Suprapubic skin (tissue), 4 donors: Measurements from ENCODE around the gene PRAMEF5. TPM values are rescaled to one million over a fixed set of nuclear protein-coding genes. Genes with fewer than 3 reads are reported as not detected.
"Not testable (repeated sequence)": the region's sequence is repeated elsewhere in the genome, so short reads cannot be mapped to it uniquely, and the experiment has no call there.

Experiments
- DNase-seq, 2 donors: peaks; one replicate each; pipeline ENCODE4 v3.0.0-alpha.2; 2019; ENCODE audit warnings: low spot score in 2 of 2
- H3K27ac ChIP-seq: fragments of 200-600 bp; sonication (generic); one replicate; pipeline ENCODE4 v1.5.1; 2019
- H3K27me3 ChIP-seq: fragments of 200-600 bp; sonication (generic); one replicate; pipeline ENCODE4 v1.5.1; 2019
- H3K36me3 ChIP-seq: fragments of 200-600 bp; sonication (generic); one replicate; pipeline ENCODE4 v1.5.1; 2019
- H3K4me1 ChIP-seq: fragments of 200-600 bp; sonication (generic); one replicate; pipeline ENCODE4 v1.5.1; 2019
- H3K4me3 ChIP-seq: fragments of 200-600 bp; sonication (generic); one replicate; pipeline ENCODE4 v1.5.1; 2019; ENCODE audit warnings: mild to moderate bottlenecking
- H3K9me3 ChIP-seq: fragments of 200-600 bp; sonication (generic); one replicate; pipeline ENCODE4 v1.5.1; 2019
- WGBS: methylation state at CpG from one replicate; pipeline ENCODE4 v1.1.5; 2018; 5-methylcytosine and 5-hydroxymethylcytosine counted together
- total RNA-seq, 4 donors: library from RNA; depleted of rRNA; stranded (reverse); fragments of >200 nt; gene quantifications; one replicate each; pipeline ENCODE4 v1.1.0, GENCODE V29; 2016

Gene PRAMEF5
- total RNA-seq, 4 donors from 2014 or later = not detected

GRCh38 chr1:13231061-13231750, 22.8 kb upstream of the PRAMEF5 start:
- H3K27ac ChIP-seq, H3K36me3 ChIP-seq, H3K27me3 ChIP-seq, H3K4me3 ChIP-seq, H3K9me3 ChIP-seq, H3K4me1 ChIP-seq: not testable (repeated sequence)
- 78% methylated on average over 7 of the region's 7 CpGs for WGBS
- peak in 1 of 2 donors; percentile 27 for DNase-seq

- not testable (repeated sequence) for H3K4me1 ChIP-seq, H3K27me3 ChIP-seq, H3K36me3 ChIP-seq, H3K27ac ChIP-seq, DNase-seq, H3K9me3 ChIP-seq, H3K4me3 ChIP-seq
- 71% methylated on average over 2 of the region's 2 CpGs for WGBS
These were observed 21.9 kb upstream of the PRAMEF5 start for GRCh38 chr1:13232056-13232455.

DNA sequence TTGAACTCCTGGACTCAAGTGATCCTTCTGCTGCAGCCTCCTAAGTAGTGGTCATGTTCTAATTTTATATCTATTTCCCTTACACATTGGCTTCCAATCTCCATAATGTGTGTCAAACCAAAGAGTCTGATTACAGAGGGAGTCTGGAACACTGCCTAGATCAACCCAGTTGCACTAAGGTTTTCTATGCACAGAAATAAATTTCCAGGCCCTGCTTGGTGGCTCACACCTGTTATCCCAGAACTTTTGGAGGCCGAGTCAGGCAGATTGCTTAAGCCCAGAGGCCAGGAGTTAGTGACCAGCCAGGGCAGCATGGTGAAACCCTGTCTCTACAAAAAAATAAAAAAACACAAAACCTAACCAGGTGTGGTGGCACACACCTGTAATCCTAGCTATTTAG, 19.9 kb upstream of the PRAMEF5 start:
- 76% methylated on average over 1 of the region's 1 CpG for WGBS
- DNase-seq = peak in 1 of 2 donors; percentile 18
- H3K4me1 ChIP-seq, H3K36me3 ChIP-seq, H3K4me3 ChIP-seq, H3K9me3 ChIP-seq, H3K27ac ChIP-seq, H3K27me3 ChIP-seq: not testable (repeated sequence)

GRCh38 chr1:13237572-13237971, 16.4 kb upstream of the PRAMEF5 start:
- not testable (repeated sequence) for H3K27ac ChIP-seq

DNA sequence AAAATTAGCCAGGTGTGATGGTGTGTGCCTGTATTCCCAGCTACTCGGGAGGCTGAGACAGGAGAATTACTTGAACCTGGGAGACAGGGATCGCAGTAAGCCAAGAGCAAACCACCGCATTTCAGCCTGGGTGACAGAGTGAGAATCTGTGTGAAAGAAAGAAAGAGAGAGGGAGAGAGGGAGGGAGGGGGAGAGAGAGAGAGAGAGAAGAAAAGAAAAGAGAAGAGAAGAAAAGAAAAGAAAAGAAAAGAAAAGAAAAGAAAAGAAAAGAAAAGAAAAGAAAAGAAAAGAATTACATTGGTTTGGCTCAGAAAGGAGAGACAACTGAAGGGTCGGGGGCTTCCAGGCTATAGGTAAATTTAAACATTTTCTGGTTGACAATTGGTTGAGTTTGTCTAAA, 14.4 kb upstream of the PRAMEF5 start:
- DNase-seq, H3K36me3 ChIP-seq, H3K27ac ChIP-seq, H3K4me1 ChIP-seq, H3K4me3 ChIP-seq, H3K27me3 ChIP-seq, H3K9me3 ChIP-seq: not testable (repeated sequence)
- WGBS = 90% methylated on average over 4 of the region's 4 CpGs

More at GRCh38 chr1:13237572-13237971, 16.4 kb upstream of the PRAMEF5 start:
- H3K4me3 ChIP-seq, H3K9me3 ChIP-seq, DNase-seq, H3K36me3 ChIP-seq, H3K27me3 ChIP-seq, H3K4me1 ChIP-seq: not testable (repeated sequence)
- 68% methylated on average over 4 of the region's 4 CpGs for WGBS

GRCh38 chr1:13243536-13244263, 10.3 kb upstream of the PRAMEF5 start:
- H3K9me3 ChIP-seq, H3K4me3 ChIP-seq, H3K36me3 ChIP-seq, H3K27me3 ChIP-seq, H3K27ac ChIP-seq, DNase-seq, H3K4me1 ChIP-seq: not testable (repeated sequence)
- 87% methylated on average over 9 of the region's 9 CpGs for WGBS

GRCh38 chr1:13245841-13246553, 8.0 kb upstream of the PRAMEF5 start:
- not testable (repeated sequence) for H3K27ac ChIP-seq, H3K36me3 ChIP-seq, H3K4me1 ChIP-seq, H3K4me3 ChIP-seq, H3K27me3 ChIP-seq, H3K9me3 ChIP-seq
- 87% methylated on average over 5 of the region's 5 CpGs for WGBS
- peak in 1 of 2 donors; percentile 48 for DNase-seq

DNA sequence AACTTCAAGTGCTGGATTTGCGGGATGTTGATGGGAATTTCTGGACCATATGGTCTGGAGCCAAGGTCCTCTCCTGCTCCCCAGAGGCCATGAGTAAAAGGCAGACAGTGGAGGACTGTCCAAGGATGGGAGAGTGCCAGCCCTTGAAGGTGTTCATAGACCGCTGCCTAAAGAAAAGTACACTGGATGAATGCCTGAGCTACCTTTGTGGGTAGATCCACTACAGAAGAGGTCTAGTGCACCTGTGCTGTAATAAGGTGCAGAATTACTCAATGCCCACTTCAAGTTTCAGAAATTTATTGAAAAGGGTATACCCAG, 7.5 kb upstream of the PRAMEF5 start:
- H3K27ac ChIP-seq, H3K27me3 ChIP-seq, DNase-seq, H3K4me3 ChIP-seq, H3K36me3 ChIP-seq, H3K4me1 ChIP-seq, H3K9me3 ChIP-seq: not testable (repeated sequence)
- WGBS = 88% methylated on average over 2 of the region's 2 CpGs

GRCh38 chr1:13247122-13247521, 6.9 kb upstream of the PRAMEF5 start:
- 86% methylated on average over 7 of the region's 7 CpGs for WGBS
- H3K27ac ChIP-seq, H3K9me3 ChIP-seq, H3K36me3 ChIP-seq, H3K4me3 ChIP-seq, H3K4me1 ChIP-seq, DNase-seq, H3K27me3 ChIP-seq: not testable (repeated sequence)

- not testable (repeated sequence) for H3K4me1 ChIP-seq, H3K27me3 ChIP-seq, H3K4me3 ChIP-seq, H3K9me3 ChIP-seq, H3K27ac ChIP-seq, H3K36me3 ChIP-seq, DNase-seq
- WGBS = no CpG with 5 or more reads among the region's 3 CpGs
These were observed 11.1 kb downstream of the PRAMEF5 start for GRCh38 chr1:13265124-13265523.

- H3K4me3 ChIP-seq, H3K36me3 ChIP-seq, DNase-seq, H3K4me1 ChIP-seq, H3K27ac ChIP-seq, H3K9me3 ChIP-seq, H3K27me3 ChIP-seq: not testable (repeated sequence)
- no CpG with 5 or more reads among the region's 6 CpGs for WGBS
These were observed 23.0 kb downstream of the PRAMEF5 start for GRCh38 chr1:13277016-13277415.

GRCh38 chr1:13279617-13280016, 25.6 kb downstream of the PRAMEF5 start:
- H3K4me1 ChIP-seq = not testable (repeated sequence)

DNA sequence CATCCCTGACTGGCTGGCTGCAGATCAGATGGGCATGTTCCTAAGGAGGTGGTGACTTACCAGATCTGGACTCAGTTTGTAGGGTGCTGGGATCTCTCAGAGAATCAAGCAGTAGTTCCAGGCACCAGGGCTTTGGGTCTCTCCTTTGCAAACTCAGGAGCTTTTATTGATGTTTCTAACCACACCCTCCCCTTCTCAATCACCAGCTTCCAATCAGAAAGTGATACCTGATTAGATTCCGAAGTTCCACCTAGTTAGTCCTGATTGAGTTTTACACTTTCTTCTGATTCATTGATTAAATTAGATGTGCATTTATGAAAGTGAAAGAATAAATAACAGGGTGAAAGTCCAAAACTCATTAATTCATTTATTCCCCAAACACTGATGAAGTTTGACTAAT, 31.0 kb downstream of the PRAMEF5 start, which contains the start of gene PRAMEF8:
TSS of gene PRAMEF8 (minus strand) at position 101 of the 400 bp plus-strand sequence. CDS start 1,046 bp downstream, outside the sequence.
- not testable (repeated sequence) for H3K9me3 ChIP-seq, H3K27ac ChIP-seq, H3K4me3 ChIP-seq, H3K27me3 ChIP-seq, DNase-seq, H3K36me3 ChIP-seq, H3K4me1 ChIP-seq
- WGBS = no CpG with 5 or more reads among the region's 1 CpG

More at GRCh38 chr1:13279617-13280016, 25.6 kb downstream of the PRAMEF5 start:
- H3K27ac ChIP-seq, H3K9me3 ChIP-seq, DNase-seq, H3K36me3 ChIP-seq, H3K4me3 ChIP-seq, H3K27me3 ChIP-seq: not testable (repeated sequence)
- WGBS = 71% methylated on average over 3 of the region's 3 CpGs

- not testable (repeated sequence) for H3K27me3 ChIP-seq, DNase-seq, H3K36me3 ChIP-seq, H3K4me3 ChIP-seq, H3K9me3 ChIP-seq, H3K27ac ChIP-seq, H3K4me1 ChIP-seq
- WGBS = no CpG with 5 or more reads among the region's 3 CpGs
These were observed 35.0 kb downstream of the PRAMEF5 start for GRCh38 chr1:13289030-13289429.
